Placental pericyte (primary cell): ENCODE measurements around the gene PAK3. TPM values are rescaled to one million over a fixed set of nuclear protein-coding genes. Genes with fewer than 3 reads are reported as not detected.

Experiments used
- small RNA-seq: library from RNA; depleted of rRNA; stranded (forward); fragments of <200 nt; gene quantifications from one replicate; pipeline ENCODE3, GENCODE V24; 2012; ENCODE audit warnings: low replicate concordance
- total RNA-seq: library from RNA; depleted of rRNA; stranded (reverse); fragments of >200 nt; gene quantifications from 2 replicates; pipeline ENCODE4 v1.2.3, GENCODE V29; 2012

PAK3 gene
- total RNA-seq, result 2.2 and 3.6 TPM in 2 replicates

DNA sequence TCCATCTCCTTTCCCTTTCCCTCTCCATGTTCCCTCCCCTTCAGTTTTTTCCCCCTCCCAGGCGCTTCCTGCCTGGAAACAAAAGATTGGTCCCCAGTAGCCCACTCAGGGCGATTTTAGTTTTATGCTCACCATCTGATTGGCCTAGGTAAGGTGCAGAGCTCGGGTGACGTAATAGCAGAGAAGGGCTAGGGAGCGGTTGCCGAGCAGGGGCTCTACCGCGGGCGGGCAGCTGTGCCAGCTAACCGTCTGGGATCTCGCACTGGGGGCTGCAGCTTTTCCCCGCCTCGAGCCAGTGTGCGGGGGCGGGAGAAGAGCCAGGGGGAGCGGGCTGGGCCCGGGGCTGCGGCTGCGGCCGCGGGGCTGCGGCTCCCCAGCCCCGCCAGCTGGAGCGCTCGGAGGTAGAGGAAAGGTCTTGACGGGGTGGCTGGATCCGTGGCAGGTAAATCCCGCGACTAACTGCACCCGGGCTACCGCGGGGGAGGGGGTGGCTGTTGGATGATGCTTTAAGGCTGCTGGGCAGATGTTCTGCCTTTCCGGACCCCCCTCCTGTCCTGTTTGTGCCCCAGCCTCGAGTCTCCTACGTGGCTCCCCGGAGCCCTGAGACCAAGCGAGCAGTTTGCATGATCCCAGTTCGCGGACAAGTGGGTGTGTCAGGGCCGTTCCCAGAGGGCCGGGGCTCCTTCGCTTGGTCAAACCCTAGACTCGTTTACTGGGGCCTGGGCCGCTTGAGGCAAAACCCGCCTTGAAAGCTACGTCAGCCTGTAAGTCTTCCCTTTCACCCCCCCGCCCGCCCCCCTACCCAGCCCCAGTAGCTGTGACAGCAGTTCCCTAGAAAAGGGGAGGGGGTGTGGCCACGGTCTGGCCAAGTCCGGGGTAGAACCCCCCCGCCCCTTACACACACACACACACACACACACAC lies at the start of gene PAK3:
TSS of gene PAK3 (plus strand) at position 218 of the 922 bp plus-strand sequence. CDS start 26,913 bp downstream, outside the sequence.

DNA sequence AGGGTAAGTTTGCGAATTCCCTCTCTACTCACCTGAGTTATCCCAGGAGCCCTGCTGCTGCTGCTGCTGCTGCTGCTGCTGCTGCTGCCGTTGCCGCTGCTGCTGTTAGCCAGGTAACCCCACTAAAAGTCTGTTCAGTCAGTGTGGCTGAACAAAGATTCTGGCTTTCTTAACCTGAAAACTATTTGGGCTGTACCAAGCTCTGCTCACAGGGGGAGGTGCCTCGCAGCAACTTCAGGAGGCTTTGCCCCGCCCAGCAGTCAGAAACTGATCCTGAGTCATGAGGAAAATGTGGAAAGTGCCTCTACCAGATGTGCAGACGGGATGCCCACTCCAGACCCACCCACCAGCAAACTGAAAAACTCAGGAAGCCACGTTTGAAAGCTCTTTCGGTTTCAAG lies 174.3 kb downstream of the PAK3 start, which contains the start of gene CAPN6:
TSS of gene CAPN6 (minus strand) at position 145 of the 400 bp plus-strand sequence. CDS start 6,547 bp downstream, outside the sequence.

Small RNAs within 50 kb of the gene (small RNA-seq; reads per million reads assigned to genes)
- not detected for gene FCF1P4

Other genes starting within 250 kb of the PAK3 start
- gene CAPN6, start 174.3 kb downstream of the PAK3 start, total RNA-seq, result not detected in 2 replicates